Stimulated activated CD4-positive, alpha-beta T cell treated with anti-CD3 and anti-CD28 coated beads, TNF-alpha, amount 100 ng/mL, for 48 hours (primary cell): ENCODE data around the gene RAB5A.
"Not testable (repeated sequence)": the region's sequence is repeated elsewhere in the genome, so short reads cannot be mapped to it uniquely, and the experiment has no call there.

ENCODE experiments used
- DNase-seq, 3 donors: peaks; one replicate each; pipeline ENCODE4 v3.0.0-alpha.2; 2020; ENCODE audit warnings: low read depth in 3 of 3

Gene RAB5A

GRCh38 chr3:19946832-19947548, at the start of gene RAB5A:
TSS of gene RAB5A (plus strand) at chr3:19947097. CDS start at chr3:19950899, 3,802 bp downstream.
- peak; percentile 92 to 96 (median 96) for DNase-seq

DNA sequence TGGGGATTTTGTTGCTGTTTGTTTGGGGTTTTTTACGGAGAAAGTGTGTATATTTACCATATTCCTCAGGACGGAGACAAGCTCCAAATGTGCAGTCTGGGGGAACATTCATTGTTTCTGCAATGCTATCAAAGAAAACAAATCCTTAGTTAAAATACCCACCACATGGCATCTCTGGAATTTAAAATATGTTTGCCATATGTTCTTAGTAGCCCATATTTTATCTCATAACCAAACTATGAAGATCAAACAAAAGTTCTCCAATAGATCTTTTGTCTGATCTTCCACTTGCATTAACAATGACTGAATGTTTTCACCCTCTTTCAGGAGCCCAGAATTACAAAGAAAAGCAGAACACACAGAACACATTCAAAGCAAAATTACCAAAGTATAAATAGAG, 48.2 kb upstream of the RAB5A start:
- no peak for DNase-seq

DNA sequence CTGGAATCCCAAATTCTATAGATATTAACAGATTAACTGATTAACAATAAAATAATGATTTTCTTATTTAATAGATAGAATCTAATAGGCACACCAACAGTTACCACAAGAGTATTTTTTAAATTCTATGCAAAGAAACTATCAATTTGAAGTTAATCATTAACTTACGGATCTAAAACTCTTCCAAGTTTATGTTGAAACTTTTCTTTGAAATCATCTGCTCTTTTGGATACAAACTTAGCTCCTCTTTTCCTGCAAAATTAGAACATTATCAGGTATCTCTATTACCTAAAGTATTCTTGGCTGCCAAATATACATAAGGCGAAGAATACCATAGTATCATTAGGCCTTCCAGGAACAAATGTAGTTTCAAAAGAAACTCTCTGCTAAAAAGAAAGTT, 47.6 kb upstream of the RAB5A start:
- no peak for DNase-seq

GRCh38 chr3:19899833-19900232, 47.1 kb upstream of the RAB5A start:
- DNase-seq, result not testable (repeated sequence)

- no peak for DNase-seq
Observed at GRCh38 chr3:19901337-19901736, 45.6 kb upstream of the RAB5A start.

DNA sequence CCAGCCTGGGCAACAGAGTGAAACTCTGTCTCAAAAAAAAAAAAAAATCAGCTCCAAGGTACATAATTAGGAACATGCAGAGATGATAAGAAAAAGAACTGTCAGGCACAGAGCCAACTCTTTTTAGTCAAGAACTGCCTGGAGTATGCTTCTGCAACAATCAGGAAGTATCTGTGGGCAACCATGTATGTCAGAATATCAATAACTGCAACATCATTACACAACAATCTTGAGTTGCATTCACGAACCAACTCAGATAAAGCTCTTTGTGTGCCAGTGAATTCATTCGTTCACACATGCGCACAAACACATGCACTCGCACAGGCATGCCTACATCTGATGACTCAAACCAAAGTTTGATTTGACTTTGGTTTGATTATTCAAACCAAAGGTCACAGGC, 45.0 kb upstream of the RAB5A start:
- DNase-seq, result no peak

- DNase-seq, result no peak
Observed at GRCh38 chr3:19903649-19904048, 43.2 kb upstream of the RAB5A start.

GRCh38 chr3:19907523-19907922, 39.4 kb upstream of the RAB5A start:
- no peak for DNase-seq

GRCh38 chr3:19911452-19911851, 35.4 kb upstream of the RAB5A start:
- no peak for DNase-seq

GRCh38 chr3:19917167-19917566, 29.7 kb upstream of the RAB5A start:
- DNase-seq, result no peak

- no peak for DNase-seq
Observed at GRCh38 chr3:19920401-19921080, 26.4 kb upstream of the RAB5A start.

GRCh38 chr3:19931180-19931692, 15.7 kb upstream of the RAB5A start:
- peak in 1 of 3 donors; percentile 27 for DNase-seq

GRCh38 chr3:19931767-19932188, 15.1 kb upstream of the RAB5A start:
- no peak for DNase-seq

- DNase-seq, result no peak
Observed at GRCh38 chr3:19932422-19932821, 14.5 kb upstream of the RAB5A start.

DNA sequence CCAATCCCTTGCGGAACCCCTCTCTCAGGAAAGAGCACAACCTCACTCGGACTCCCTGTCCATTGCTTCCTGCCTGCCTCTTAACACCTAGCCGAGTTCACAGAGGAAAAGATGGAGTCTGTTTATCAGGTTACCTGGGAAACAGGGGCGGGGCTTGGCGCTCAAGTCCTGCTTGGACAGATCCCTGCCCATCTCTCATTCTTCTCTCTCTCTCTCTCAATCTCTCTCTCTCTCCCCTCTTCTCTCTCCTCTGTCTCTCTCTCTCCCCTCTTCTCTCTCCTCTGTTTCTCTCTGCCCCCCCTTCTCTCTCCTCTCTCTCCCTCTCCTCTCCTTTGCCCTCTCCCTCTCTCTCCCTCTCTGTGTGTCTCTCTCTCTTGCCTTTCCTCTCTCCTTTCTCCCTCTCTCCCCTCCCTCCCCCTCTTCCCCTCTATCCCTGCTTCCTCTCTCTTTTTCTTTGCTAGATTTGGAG, 12.8 kb upstream of the RAB5A start, which contains the start of gene EFHB:
EFHB (minus strand) TSS at position 120 of the 469 bp plus-strand sequence. CDS start 199 bp downstream, outside the sequence.
- no peak for DNase-seq

- DNase-seq, result no peak
Observed at GRCh38 chr3:19937459-19938294, 9.2 kb upstream of the RAB5A start.

DNA sequence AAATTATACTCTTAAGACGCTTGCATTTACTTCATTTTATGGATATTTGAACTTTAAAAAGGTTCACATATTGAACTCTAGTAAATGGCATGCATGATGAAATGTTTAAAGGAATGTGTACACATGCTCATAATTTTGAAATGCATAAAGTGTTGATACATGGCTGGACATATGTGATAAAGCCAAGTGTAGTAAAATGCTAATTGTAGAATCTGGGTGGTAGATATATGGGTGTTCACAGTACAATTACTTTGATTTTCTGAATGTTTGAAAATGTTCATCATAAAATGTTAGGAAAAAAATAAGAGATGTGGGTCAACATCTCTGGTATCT, 8.6 kb upstream of the RAB5A start:
- no peak for DNase-seq

GRCh38 chr3:19940643-19941042, 6.3 kb upstream of the RAB5A start:
- no peak for DNase-seq

- DNase-seq, result no peak
Observed at GRCh38 chr3:19945534-19945933, 1.4 kb upstream of the RAB5A start.

GRCh38 chr3:19945969-19946831, 697 bp upstream of the RAB5A start:
- no peak for DNase-seq
